HCT116 (cell line): ENCODE data around the gene MRGPRE. TPM values are rescaled to one million over a fixed set of nuclear protein-coding genes. Genes with fewer than 3 reads are reported as not detected.

Source experiments
- ATAC-seq: fragments of 200-7000 bp; cut with Tn5 transposase; 2 replicates; pipeline ENCODE4 v1.9.1; 2020; ENCODE audit warnings: mild to moderate bottlenecking, moderate library complexity
- BruUV-seq: library from RNA; stranded (reverse); fragments of 400-500 nt; replicated peaks from 2 replicates; lab custom pipeline; 2021; lab: Mats Ljungman, UMichigan
- CTCF ChIA-PET: fragments of 300-600 bp; sonication (Branson Sonifier 250); formaldehyde crosslinking; loops from one replicate; lab custom pipeline; 2021; ENCODE audit warnings: antibody characterized with exemption; lab: Charles Lee
- POLR2A ChIA-PET: fragments of 300-600, 350-600 bp; sonication (Branson Sonifier 250); formaldehyde crosslinking; loops from one replicate; lab custom pipeline; 2021; ENCODE audit warnings: antibody characterized with exemption; lab: Charles Lee
- RAD21 ChIA-PET, 2 experiments: fragments of 300-600 bp; sonication (Branson Sonifier 250); formaldehyde crosslinking; loops; one replicate each; lab custom pipeline; 2023; ENCODE audit warnings: low total read pairs in 2 of 2; ENCODE audit not compliant: uncharacterized antibody in 2 of 2, unreplicated experiment in 2 of 2, low non-redundant PET in 1 of 2; lab: Charles Lee
- DNase-seq: peaks from one replicate; pipeline ENCODE4 v3.0.0-alpha.2; 2010; ENCODE audit warnings: low read depth, low spot score
- H2AFZ ChIP-seq: fragments of 200-600 bp; shearing (Covaris generic), sonication (generic); 2 replicates; pipeline ENCODE4 v1.6.1; 2017; ENCODE audit warnings: low read depth, mixed run types, mixed read lengths, antibody characterized with exemption, low read length; ENCODE audit not compliant: poor library complexity, severe bottlenecking
- H3K27ac ChIP-seq: 2 replicates; pipeline ENCODE4 v1.5.1; 2012; ENCODE audit warnings: low read depth, low read length
- H3K27me3 ChIP-seq: fragments of 200-600 bp; sonication (generic); 2 replicates; pipeline ENCODE4 v1.6.1; 2016; ENCODE audit warnings: mixed run types, low read length, mixed read lengths; ENCODE audit not compliant: insufficient read depth
- H3K36me3 ChIP-seq, 2 experiments: fragments of 200-500 bp in 1 of 2; fragments of 200-600 bp in 1 of 2; sonication (Bioruptor generic) in 1 of 2; sonication (generic) in 1 of 2; 2 replicates each; pipeline versions ENCODE4 v1.5.1 to v1.6.1; 2014 to 2016; ENCODE audit warnings: low read length in 2 of 2, inconsistent platforms in 1 of 2, mixed read lengths in 1 of 2, mixed run types in 1 of 2; ENCODE audit not compliant: insufficient read depth in 2 of 2, control insufficient read depth in 1 of 2
- H3K4me1 ChIP-seq, 2 experiments: fragments of 200-600 bp in 1 of 2; sonication (generic) in 1 of 2; 2 replicates each; pipeline versions ENCODE4 v1.5.1 to v1.6.1; 2012 to 2017; ENCODE audit warnings: low read length in 2 of 2, inconsistent platforms in 1 of 2, mild to moderate bottlenecking in 1 of 2, mixed read lengths in 1 of 2, mixed run types in 1 of 2, moderate library complexity in 1 of 2; ENCODE audit not compliant: insufficient read depth in 2 of 2, control insufficient read depth in 1 of 2
- H3K4me2 ChIP-seq: fragments of 200-600 bp; sonication (generic); 2 replicates; pipeline ENCODE4 v1.6.1; 2017; ENCODE audit warnings: mixed run types, low read length, mixed read lengths
- H3K4me3 ChIP-seq, 2 experiments: fragments of 200-600 bp in 1 of 2; sonication (generic) in 1 of 2; replicated peaks in 1 of 2; 2 replicates each; pipeline ENCODE4 v1.5.1; 2011 to 2016; ENCODE audit warnings: low read length in 2 of 2, control low read depth in 1 of 2, low read depth in 1 of 2, mild to moderate bottlenecking in 1 of 2, mixed read lengths in 1 of 2, mixed run types in 1 of 2
- H3K79me2 ChIP-seq: fragments of 200-600 bp; sonication (generic); 2 replicates; pipeline ENCODE4 v1.6.1; 2017; ENCODE audit warnings: mild to moderate bottlenecking, mixed run types, low read length, moderate library complexity, mixed read lengths; ENCODE audit not compliant: insufficient read depth
- H3K9ac ChIP-seq: fragments of 200-600 bp; sonication (generic); 2 replicates; pipeline ENCODE4 v1.6.1; 2016; ENCODE audit warnings: low read length, mixed read lengths
- H3K9me2 ChIP-seq: fragments of 200-600 bp; sonication (generic), shearing (Covaris generic); 2 replicates; pipeline ENCODE4 v1.6.1; 2017; ENCODE audit warnings: mixed run types, mild to moderate bottlenecking, moderate library complexity; ENCODE audit not compliant: insufficient read depth
- H3K9me3 ChIP-seq, 2 experiments: fragments of 200-500 bp in 1 of 2; fragments of 200-600 bp in 1 of 2; sonication (Bioruptor generic) in 1 of 2; sonication (generic) in 1 of 2; 2 replicates each; pipeline ENCODE4 v1.6.1; 2014 to 2017; ENCODE audit warnings: low read length in 2 of 2, mixed read lengths in 2 of 2, inconsistent platforms in 1 of 2, low read depth in 1 of 2, mild to moderate bottlenecking in 1 of 2, mixed run types in 1 of 2, moderate library complexity in 1 of 2; ENCODE audit not compliant: control insufficient read depth in 1 of 2, insufficient read depth in 1 of 2
- H4K20me1 ChIP-seq: fragments of 200-600 bp; sonication (generic), shearing (Covaris generic); 2 replicates; pipeline ENCODE4 v1.6.1; 2017; ENCODE audit warnings: mixed run types, mild to moderate bottlenecking, moderate library complexity; ENCODE audit not compliant: insufficient read depth
- CBX3 ChIP-seq: IDR thresholded peaks from 2 replicates; pipeline ENCODE4 v1.6.1; 2012; ENCODE audit warnings: low read depth
- CTCF ChIP-seq, 3 experiments: fragments of 200-600 bp in 1 of 3; sonication (generic) in 1 of 3; IDR thresholded peaks in 2 of 3; conservative IDR thresholded peaks in 1 of 3; 2 replicates each; pipeline ENCODE4 v1.5.1; 2012 to 2017; ENCODE audit warnings: low read depth in 2 of 3, low read length in 2 of 3, antibody characterized with exemption in 1 of 3, borderline replicate concordance in 1 of 3, control low read depth in 1 of 3, mild to moderate bottlenecking in 1 of 3, mixed read lengths in 1 of 3, mixed run types in 1 of 3, moderate library complexity in 1 of 3; ENCODE audit not compliant: insufficient read depth in 1 of 3
- EGR1 ChIP-seq: IDR thresholded peaks from 2 replicates; pipeline ENCODE4 v1.6.1; 2012; ENCODE audit warnings: low read depth
- ELF1 ChIP-seq: IDR thresholded peaks from 2 replicates; pipeline ENCODE4 v1.6.1; 2012; ENCODE audit warnings: low read depth, borderline replicate concordance
- EZH2 ChIP-seq: fragments of 200-600 bp; sonication (generic); IDR thresholded peaks from 2 replicates; pipeline ENCODE4 v1.6.1; 2017; ENCODE audit warnings: antibody characterized with exemption, mixed run types
- JUND ChIP-seq: IDR thresholded peaks from 2 replicates; pipeline ENCODE4 v1.6.1; 2012
- MAX ChIP-seq: IDR thresholded peaks from 2 replicates; pipeline ENCODE4 v1.6.1; 2012
- POLR2A ChIP-seq: IDR thresholded peaks from 2 replicates; pipeline ENCODE4 v1.7.0; 2011; ENCODE audit warnings: borderline replicate concordance; ENCODE audit not compliant: insufficient read depth, insufficient read length; ENCODE audit errors: extremely low read depth
- POLR2AphosphoS5 ChIP-seq: IDR thresholded peaks from 2 replicates; pipeline ENCODE4 v1.6.1; 2011; ENCODE audit warnings: mild to moderate bottlenecking, low read depth, low read length, moderate library complexity
- RAD21 ChIP-seq: IDR thresholded peaks from 2 replicates; pipeline ENCODE4 v1.6.1; 2012; ENCODE audit warnings: low read depth, mild to moderate bottlenecking
- SP1 ChIP-seq: IDR thresholded peaks from 2 replicates; pipeline ENCODE4 v1.6.1; 2012; ENCODE audit warnings: low read depth
- SRF ChIP-seq: IDR thresholded peaks from 2 replicates; pipeline ENCODE4 v1.6.1; 2012; ENCODE audit warnings: low read depth
- YY1 ChIP-seq: IDR thresholded peaks from 2 replicates; pipeline ENCODE4 v1.6.1; 2011; ENCODE audit warnings: low read length, low read depth, moderate library complexity, mild to moderate bottlenecking; ENCODE audit not compliant: insufficient replicate concordance; ENCODE audit errors: extremely low read depth
- intact Hi-C: fragments of 100-400 bp; cut with micrococcal nuclease; formaldehyde crosslinking; loops from 2 replicates; pipeline ENCODE4 v1.10.0; 2022
- total RNA-seq: library from RNA; stranded (reverse); gene quantifications from one replicate; pipeline ENCODE4 v1.2.1, GENCODE V29; 2021; ENCODE audit not compliant: unreplicated experiment
- TF ChIP-seq, protein P1 (sequence below): IDR thresholded peaks from 2 replicates; pipeline ENCODE4 v1.6.1; 2012
- TF ChIP-seq, protein P2 (sequence below): IDR thresholded peaks from 2 replicates; pipeline ENCODE4 v1.6.1; 2012; ENCODE audit warnings: low read depth

MRGPRE gene
- total RNA-seq, 1 experiment from 2014 or later, result not detected

GRCh38 chr11:3237119-3237518 lies 4.9 kb upstream of the MRGPRE start:
- Histone ChIP-seq H3K79me2 (no peaks in the 10 kb centered on the region), H4K20me1 (no peaks in the 10 kb centered on the region), H3K4me3 (no peak overlapping the region), H3K9ac (no peak overlapping the region), H3K4me2 (no peak overlapping the region), H3K9me2 (no peaks in the 10 kb centered on the region), H3K4me1 (no peaks in the 10 kb centered on the region), H3K27ac (no peak overlapping the region), H3K36me3 (no peaks in the 10 kb centered on the region), H3K27me3 (no peaks in the 10 kb centered on the region; the same call in 1 of the 2 replicates), H2AFZ (no peak overlapping the region), H3K9me3 (no peaks in the 10 kb centered on the region)
- ChIA-PET CTCF (no interaction called here), RAD21 (no interaction called here), POLR2A (no interaction called here)
- intact Hi-C loops, result no loop called here
- no peak for ATAC-seq
- DNase-seq, result no peak
- BruUV-seq, result no TSS peak
- no peak for TF ChIP-seq JUND
- no peak for TF ChIP-seq CBX3
- TF ChIP-seq EZH2, result no peak
- no peak for TF ChIP-seq ELF1
- TF ChIP-seq SRF, result no peak
- TF ChIP-seq EGR1, result no peak
- TF ChIP-seq, protein P1, sequence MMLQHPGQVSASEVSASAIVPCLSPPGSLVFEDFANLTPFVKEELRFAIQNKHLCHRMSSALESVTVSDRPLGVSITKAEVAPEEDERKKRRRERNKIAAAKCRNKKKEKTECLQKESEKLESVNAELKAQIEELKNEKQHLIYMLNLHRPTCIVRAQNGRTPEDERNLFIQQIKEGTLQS, result no peak
- no peak for TF ChIP-seq SP1
- no peak for TF ChIP-seq RAD21
- TF ChIP-seq, protein P2, sequence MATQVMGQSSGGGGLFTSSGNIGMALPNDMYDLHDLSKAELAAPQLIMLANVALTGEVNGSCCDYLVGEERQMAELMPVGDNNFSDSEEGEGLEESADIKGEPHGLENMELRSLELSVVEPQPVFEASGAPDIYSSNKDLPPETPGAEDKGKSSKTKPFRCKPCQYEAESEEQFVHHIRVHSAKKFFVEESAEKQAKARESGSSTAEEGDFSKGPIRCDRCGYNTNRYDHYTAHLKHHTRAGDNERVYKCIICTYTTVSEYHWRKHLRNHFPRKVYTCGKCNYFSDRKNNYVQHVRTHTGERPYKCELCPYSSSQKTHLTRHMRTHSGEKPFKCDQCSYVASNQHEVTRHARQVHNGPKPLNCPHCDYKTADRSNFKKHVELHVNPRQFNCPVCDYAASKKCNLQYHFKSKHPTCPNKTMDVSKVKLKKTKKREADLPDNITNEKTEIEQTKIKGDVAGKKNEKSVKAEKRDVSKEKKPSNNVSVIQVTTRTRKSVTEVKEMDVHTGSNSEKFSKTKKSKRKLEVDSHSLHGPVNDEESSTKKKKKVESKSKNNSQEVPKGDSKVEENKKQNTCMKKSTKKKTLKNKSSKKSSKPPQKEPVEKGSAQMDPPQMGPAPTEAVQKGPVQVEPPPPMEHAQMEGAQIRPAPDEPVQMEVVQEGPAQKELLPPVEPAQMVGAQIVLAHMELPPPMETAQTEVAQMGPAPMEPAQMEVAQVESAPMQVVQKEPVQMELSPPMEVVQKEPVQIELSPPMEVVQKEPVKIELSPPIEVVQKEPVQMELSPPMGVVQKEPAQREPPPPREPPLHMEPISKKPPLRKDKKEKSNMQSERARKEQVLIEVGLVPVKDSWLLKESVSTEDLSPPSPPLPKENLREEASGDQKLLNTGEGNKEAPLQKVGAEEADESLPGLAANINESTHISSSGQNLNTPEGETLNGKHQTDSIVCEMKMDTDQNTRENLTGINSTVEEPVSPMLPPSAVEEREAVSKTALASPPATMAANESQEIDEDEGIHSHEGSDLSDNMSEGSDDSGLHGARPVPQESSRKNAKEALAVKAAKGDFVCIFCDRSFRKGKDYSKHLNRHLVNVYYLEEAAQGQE, result no peak
- no peak for TF ChIP-seq POLR2AphosphoS5
- TF ChIP-seq POLR2A, result no peak
- no peak for TF ChIP-seq MAX
- TF ChIP-seq CTCF (IDR thresholded peaks at IDR 0.05 in 2 of 3, conservative IDR thresholded peaks at IDR 0.05 in 1 of 3; ENCODE audit: borderline replicate concordance in 1 of 3, insufficient read depth in 1 of 3, low read depth in 2 of 3, low read length in 2 of 3), result no peak
- no peak for TF ChIP-seq YY1
- TF ChIP-seq, all 23 proteins: peak for 0
